ENCODE measurements around the gene LOC128125822.

LOC128125822 gene

DNA sequence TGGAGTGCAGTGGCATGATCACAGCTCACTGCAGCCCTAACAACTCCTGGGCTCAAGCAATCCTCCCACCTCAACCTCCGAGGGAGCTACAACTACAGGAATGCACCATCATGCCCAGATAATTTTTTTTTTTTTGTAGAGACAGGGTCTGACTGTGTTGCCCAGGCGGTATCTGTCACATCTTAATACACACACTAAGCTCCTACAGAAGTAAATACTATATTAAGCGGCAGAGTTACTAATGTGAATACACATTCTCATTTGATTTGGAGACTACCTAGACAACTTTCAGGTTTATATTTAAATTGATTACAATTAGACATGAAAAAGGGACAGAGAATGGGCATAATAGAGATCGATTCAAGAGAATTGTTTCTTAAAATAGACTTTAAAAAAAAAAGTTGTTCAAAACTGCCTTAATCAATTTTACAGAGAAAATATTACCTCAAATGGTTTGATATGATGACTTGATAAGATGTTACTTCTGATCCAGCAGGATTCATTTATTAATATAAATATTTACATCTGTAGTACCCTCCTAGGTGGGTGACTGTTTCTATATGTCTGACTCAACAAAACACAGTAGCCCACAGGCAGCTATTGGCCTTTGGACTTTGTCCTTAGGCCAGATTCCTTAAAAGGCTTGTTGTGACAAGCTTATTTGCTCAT lies 7.1 kb upstream of the LOC128125822 start:
- H4K20me1 ChIP-seq (ENCODE audit: insufficient read depth), result no peaks in the 10 kb centered on the region
- H3F3A ChIP-seq (ENCODE audit: insufficient read depth, low read length, poor library complexity, severe bottlenecking), result no peaks in the 10 kb centered on the region
- no peaks in the 10 kb centered on the region for H3K9me3 ChIP-seq (ENCODE audit: low read length)
- H3K79me2 ChIP-seq (replicated peaks; ENCODE audit: insufficient read depth, low read length), result no peaks in the 10 kb centered on the region
- no peak overlapping the region for H3K4me2 ChIP-seq (ENCODE audit: low read length)
- no peaks in the 10 kb centered on the region for H3K36me3 ChIP-seq (ENCODE audit: insufficient read depth, low read length)
- H3K27ac ChIP-seq (ENCODE audit: low read length), result no peak overlapping the region
- no peak overlapping the region for H3K9ac ChIP-seq (ENCODE audit: low read length)
- no peak overlapping the region for H3K4me3 ChIP-seq (ENCODE audit: low read length)
- H3K9me2 ChIP-seq (ENCODE audit: insufficient read depth, low read length), result no peaks in the 10 kb centered on the region
- no peaks in the 10 kb centered on the region for H3K27me3 ChIP-seq (ENCODE audit: insufficient read depth, low read depth, low read length)
- H2AFZ ChIP-seq (ENCODE audit: low read depth, low read length), result no peak overlapping the region
- TF ChIP-seq, protein P1, sequence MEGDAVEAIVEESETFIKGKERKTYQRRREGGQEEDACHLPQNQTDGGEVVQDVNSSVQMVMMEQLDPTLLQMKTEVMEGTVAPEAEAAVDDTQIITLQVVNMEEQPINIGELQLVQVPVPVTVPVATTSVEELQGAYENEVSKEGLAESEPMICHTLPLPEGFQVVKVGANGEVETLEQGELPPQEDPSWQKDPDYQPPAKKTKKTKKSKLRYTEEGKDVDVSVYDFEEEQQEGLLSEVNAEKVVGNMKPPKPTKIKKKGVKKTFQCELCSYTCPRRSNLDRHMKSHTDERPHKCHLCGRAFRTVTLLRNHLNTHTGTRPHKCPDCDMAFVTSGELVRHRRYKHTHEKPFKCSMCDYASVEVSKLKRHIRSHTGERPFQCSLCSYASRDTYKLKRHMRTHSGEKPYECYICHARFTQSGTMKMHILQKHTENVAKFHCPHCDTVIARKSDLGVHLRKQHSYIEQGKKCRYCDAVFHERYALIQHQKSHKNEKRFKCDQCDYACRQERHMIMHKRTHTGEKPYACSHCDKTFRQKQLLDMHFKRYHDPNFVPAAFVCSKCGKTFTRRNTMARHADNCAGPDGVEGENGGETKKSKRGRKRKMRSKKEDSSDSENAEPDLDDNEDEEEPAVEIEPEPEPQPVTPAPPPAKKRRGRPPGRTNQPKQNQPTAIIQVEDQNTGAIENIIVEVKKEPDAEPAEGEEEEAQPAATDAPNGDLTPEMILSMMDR (IDR thresholded peaks at IDR 0.05; ENCODE audit: poor library complexity, severe bottlenecking), result no peak
- no peak for TF ChIP-seq MXI1 (conservative IDR thresholded peaks at IDR 0.05; ENCODE audit: poor library complexity, severe bottlenecking)
- TF ChIP-seq SMC3 (conservative IDR thresholded peaks at IDR 0.05; ENCODE audit: poor library complexity), result no peak
- no peak for TF ChIP-seq TAF1 (IDR thresholded peaks at IDR 0.05; ENCODE audit: low read depth)
- TF ChIP-seq EP300 (conservative IDR thresholded peaks at IDR 0.05; ENCODE audit: poor library complexity, severe bottlenecking), result no peak
- TF ChIP-seq EZH2 (IDR thresholded peaks at IDR 0.05; ENCODE audit: borderline replicate concordance, insufficient read depth, low read length, poor library complexity, severe bottlenecking), result no peak
- TF ChIP-seq POLR2AphosphoS5 (IDR thresholded peaks at IDR 0.05), result no peak
- TF ChIP-seq, protein P2, sequence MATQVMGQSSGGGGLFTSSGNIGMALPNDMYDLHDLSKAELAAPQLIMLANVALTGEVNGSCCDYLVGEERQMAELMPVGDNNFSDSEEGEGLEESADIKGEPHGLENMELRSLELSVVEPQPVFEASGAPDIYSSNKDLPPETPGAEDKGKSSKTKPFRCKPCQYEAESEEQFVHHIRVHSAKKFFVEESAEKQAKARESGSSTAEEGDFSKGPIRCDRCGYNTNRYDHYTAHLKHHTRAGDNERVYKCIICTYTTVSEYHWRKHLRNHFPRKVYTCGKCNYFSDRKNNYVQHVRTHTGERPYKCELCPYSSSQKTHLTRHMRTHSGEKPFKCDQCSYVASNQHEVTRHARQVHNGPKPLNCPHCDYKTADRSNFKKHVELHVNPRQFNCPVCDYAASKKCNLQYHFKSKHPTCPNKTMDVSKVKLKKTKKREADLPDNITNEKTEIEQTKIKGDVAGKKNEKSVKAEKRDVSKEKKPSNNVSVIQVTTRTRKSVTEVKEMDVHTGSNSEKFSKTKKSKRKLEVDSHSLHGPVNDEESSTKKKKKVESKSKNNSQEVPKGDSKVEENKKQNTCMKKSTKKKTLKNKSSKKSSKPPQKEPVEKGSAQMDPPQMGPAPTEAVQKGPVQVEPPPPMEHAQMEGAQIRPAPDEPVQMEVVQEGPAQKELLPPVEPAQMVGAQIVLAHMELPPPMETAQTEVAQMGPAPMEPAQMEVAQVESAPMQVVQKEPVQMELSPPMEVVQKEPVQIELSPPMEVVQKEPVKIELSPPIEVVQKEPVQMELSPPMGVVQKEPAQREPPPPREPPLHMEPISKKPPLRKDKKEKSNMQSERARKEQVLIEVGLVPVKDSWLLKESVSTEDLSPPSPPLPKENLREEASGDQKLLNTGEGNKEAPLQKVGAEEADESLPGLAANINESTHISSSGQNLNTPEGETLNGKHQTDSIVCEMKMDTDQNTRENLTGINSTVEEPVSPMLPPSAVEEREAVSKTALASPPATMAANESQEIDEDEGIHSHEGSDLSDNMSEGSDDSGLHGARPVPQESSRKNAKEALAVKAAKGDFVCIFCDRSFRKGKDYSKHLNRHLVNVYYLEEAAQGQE (IDR thresholded peaks at IDR 0.05; ENCODE audit: borderline replicate concordance), result no peak
- TF ChIP-seq RAD21 (conservative IDR thresholded peaks at IDR 0.05), result no peak

DNA sequence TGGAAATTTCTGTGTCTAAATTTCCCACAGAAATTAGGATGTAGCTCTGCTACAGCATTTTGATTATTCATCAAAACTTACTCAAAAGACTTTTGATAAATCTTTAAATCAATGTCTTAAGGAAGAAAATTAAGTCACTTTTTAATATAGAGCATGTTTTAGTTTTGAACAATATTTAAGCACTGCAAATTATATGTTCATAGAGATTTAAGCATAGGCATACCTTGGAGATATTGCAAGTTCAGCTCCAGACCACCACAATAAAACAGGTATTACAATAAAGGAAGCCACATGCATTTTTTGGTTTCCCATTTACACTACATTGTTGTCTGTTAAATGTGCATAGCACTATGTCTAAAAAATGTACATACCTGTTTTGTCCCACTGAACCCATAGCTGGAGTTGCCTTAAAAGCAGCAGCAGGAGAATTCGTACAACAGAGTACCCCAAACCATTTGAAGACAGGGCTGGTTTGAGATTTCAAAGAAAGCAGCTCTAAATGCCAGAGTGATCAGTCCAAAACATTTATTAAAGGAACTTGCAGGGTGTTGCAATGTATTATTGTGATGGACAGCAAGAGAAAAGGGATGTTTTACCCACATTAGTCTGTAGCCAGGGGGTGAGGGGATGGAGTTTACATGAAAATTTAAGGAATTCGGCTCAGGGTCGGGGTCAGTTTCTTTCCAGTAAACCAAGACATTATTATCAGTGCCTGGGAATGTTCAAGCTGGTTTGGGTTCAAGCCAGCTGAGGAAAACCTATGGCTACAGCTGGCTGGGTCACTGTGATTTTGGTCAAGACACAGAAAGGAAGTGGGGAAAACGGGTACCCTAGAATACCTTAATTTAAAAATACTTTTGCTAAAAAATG lies 6.3 kb upstream of the LOC128125822 start:
- H2AFZ ChIP-seq (ENCODE audit: low read depth, low read length), result no peak overlapping the region
- no peaks in the 10 kb centered on the region for H3K9me2 ChIP-seq (ENCODE audit: insufficient read depth, low read length)
- no peaks in the 10 kb centered on the region for H3F3A ChIP-seq (ENCODE audit: insufficient read depth, low read length, poor library complexity, severe bottlenecking)
- H4K20me1 ChIP-seq (ENCODE audit: insufficient read depth), result no peaks in the 10 kb centered on the region
- no peak overlapping the region for H3K27ac ChIP-seq (ENCODE audit: low read length)
- H3K9ac ChIP-seq (ENCODE audit: low read length), result no peak overlapping the region
- H3K4me2 ChIP-seq (ENCODE audit: low read length), result no peak overlapping the region
- H3K36me3 ChIP-seq (ENCODE audit: insufficient read depth, low read length), result no peaks in the 10 kb centered on the region
- TF ChIP-seq, protein P2 (IDR thresholded peaks at IDR 0.05; ENCODE audit: borderline replicate concordance), result no peak
- no peak for TF ChIP-seq EP300 (conservative IDR thresholded peaks at IDR 0.05; ENCODE audit: poor library complexity, severe bottlenecking)
- no peak for TF ChIP-seq SMC3 (conservative IDR thresholded peaks at IDR 0.05; ENCODE audit: poor library complexity)
- no peak for TF ChIP-seq POLR2AphosphoS5 (IDR thresholded peaks at IDR 0.05)
- TF ChIP-seq, protein P1 (IDR thresholded peaks at IDR 0.05; ENCODE audit: poor library complexity, severe bottlenecking), result no peak
- no peaks in the 10 kb centered on the region for H3K27me3 ChIP-seq (ENCODE audit: insufficient read depth, low read depth, low read length)
- no peaks in the 10 kb centered on the region for H3K79me2 ChIP-seq (replicated peaks; ENCODE audit: insufficient read depth, low read length)
- no peaks in the 10 kb centered on the region for H3K9me3 ChIP-seq (ENCODE audit: low read length)
- no peak overlapping the region for H3K4me3 ChIP-seq (ENCODE audit: low read length)

All from neural cell (in vitro differentiated cells).